C4-2B (cell line): ENCODE measurements around the gene GUCA1C.

Source experiments
- H3K27ac ChIP-seq: fragments of 450-650 bp; 2 replicates; pipeline ENCODE4 v1.5.1; 2017
- CTCF ChIP-seq: fragments of 450-650 bp; conservative IDR thresholded peaks from 2 replicates; pipeline ENCODE4 v1.5.1; 2017; ENCODE audit warnings: mild to moderate bottlenecking
- ZFX ChIP-seq: fragments of 450-650 bp; IDR thresholded peaks from 2 replicates; pipeline ENCODE4 v1.6.1; 2017

The GUCA1C gene

GRCh38 chr3:108953700-108954099 lies at the start of gene GUCA1C:
Gene GUCA1C (minus strand): TSS chr3:108953879. CDS start chr3:108953762, 117 bp downstream.
- H3K27ac ChIP-seq, result no peak within 1 kb of the TSS

GRCh38 chr3:108998436-108998835 lies 44.8 kb upstream of the GUCA1C start:
- H3K27ac ChIP-seq, result no peak overlapping the region
- TF ChIP-seq ZFX (no peak), CTCF (no peak)

More at GRCh38 chr3:108953700-108954099, at the start of gene GUCA1C:
- TF ChIP-seq ZFX (no peak), CTCF (no peak)

GRCh38 chr3:108985844-108986243 lies 32.2 kb upstream of the GUCA1C start:
- no peak for TF ChIP-seq CTCF
- no peak for TF ChIP-seq ZFX
- no peak overlapping the region for H3K27ac ChIP-seq

- no peak overlapping the region for H3K27ac ChIP-seq
- TF ChIP-seq ZFX, result no peak
- TF ChIP-seq CTCF, result no peak
Observed at GRCh38 chr3:108983051-108983450, 29.4 kb upstream of the GUCA1C start.

GRCh38 chr3:108976058-108976457 lies 22.4 kb upstream of the GUCA1C start:
- no peak overlapping the region for H3K27ac ChIP-seq
- TF ChIP-seq ZFX (no peak), CTCF (no peak)

- no peak overlapping the region for H3K27ac ChIP-seq
- TF ChIP-seq ZFX, result no peak
- no peak for TF ChIP-seq CTCF
Observed at GRCh38 chr3:108973019-108973418, 19.3 kb upstream of the GUCA1C start.

- H3K27ac ChIP-seq, result no peak overlapping the region
- TF ChIP-seq CTCF, result no peak
- TF ChIP-seq ZFX, result no peak
Observed at GRCh38 chr3:108972482-108972881, 18.8 kb upstream of the GUCA1C start.
